ENCODE measurements around the gene PDE6A. TPM values are rescaled to one million over a fixed set of nuclear protein-coding genes. Genes with fewer than 3 reads are reported as not detected.

The PDE6A gene
- total RNA-seq, 1 experiment from 2014 or later: not detected

DNA sequence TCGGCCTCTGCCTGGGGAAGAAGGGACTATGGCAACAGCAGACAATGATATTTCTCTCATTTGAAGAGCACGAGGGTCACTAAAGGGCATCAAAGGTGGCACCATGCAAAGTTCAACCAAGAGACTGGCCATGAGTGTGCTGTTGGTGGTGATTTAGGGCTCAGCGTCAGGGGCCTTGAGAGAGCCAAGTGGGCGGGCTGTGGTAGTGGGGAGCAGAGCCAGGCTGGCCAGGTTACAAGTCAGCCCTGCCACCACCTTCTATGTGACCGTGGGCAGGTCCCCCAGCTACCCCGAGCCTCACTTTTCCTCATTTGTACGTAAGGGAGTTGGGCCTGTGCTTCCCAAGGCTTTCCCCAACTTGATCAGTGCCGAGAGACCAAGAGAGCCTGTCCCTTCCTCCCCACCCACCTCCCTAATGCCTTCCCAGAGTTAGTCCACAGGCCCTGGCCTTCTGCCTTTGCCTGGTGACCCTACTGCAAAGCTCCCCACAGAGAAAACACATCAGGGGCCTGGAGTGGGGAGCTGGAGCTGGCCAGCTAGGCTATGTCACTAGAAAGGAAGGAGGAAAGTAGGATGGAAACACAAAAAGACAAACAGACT, 104.3 kb downstream of the PDE6A start:
- Mint-ChIP-seq H3K27me3 (ENCODE audit: low read depth) (no peaks in the 10 kb centered on the region; the same call in 1 of the 2 replicates), H3K9me3 (no peaks in the 10 kb centered on the region), H3K27ac (peak overlapping the region in 2 of 3 experiments; percentile 75 to 90; a peak in 3 of 7 replicates), H3K4me1 (peaks cover 23 to 24% of the 10 kb centered on the region in 2 experiments), H3K4me3 (no peak overlapping the region), H3K36me3 (ENCODE audit: insufficient read depth in 1 of 3, low read depth in 3 of 3) (peaks cover 0 to 18% (median 5%) of the 10 kb centered on the region in 3 experiments; a peak in 4 of 7 replicates)
- Histone ChIP-seq H3K14ac (ENCODE audit: insufficient read depth, low read length) (no peak overlapping the region; the same call in 1 of the 2 replicates), H3K4me1 (ENCODE audit: insufficient read depth, low read length) (no peaks in the 10 kb centered on the region), H2BK5ac (ENCODE audit: insufficient read length, low read length) (no peak overlapping the region), H2AFZ (ENCODE audit: low read length) (no peak overlapping the region), H3K23ac (ENCODE audit: insufficient read length, low read depth, low read length) (no peak overlapping the region), H2BK20ac (ENCODE audit: low read depth, low read length, poor library complexity, severe bottlenecking) (no peak overlapping the region), H2BK12ac (ENCODE audit: insufficient read length, low read depth, low read length) (no peak overlapping the region), H2BK120ac (ENCODE audit: low read depth, low read length, poor library complexity, severe bottlenecking) (no peak overlapping the region), H3K23me2 (ENCODE audit: insufficient read length, low read depth, low read length, poor library complexity, severe bottlenecking) (no peaks in the 10 kb centered on the region), H3K18ac (ENCODE audit: insufficient read length, low read depth, low read length) (no peak overlapping the region), H2BK15ac (ENCODE audit: low read depth, low read length) (no peak overlapping the region), H3K9me3 (ENCODE audit: control insufficient read depth, low read depth, low read length) (no peaks in the 10 kb centered on the region), H3K4ac (ENCODE audit: low read depth, low read length) (no peak overlapping the region), H3K9ac (ENCODE audit: extremely low read depth, insufficient read length, low read length) (no peak overlapping the region), H3K27ac (ENCODE audit: insufficient read length, low read depth, low read length) (no peak overlapping the region), H3K79me2 (ENCODE audit: insufficient read depth, low read length) (no peaks in the 10 kb centered on the region), H4K20me1 (ENCODE audit: control insufficient read depth, insufficient read depth, insufficient read length) (no peaks in the 10 kb centered on the region), H3K27me3 (ENCODE audit: insufficient read depth, low read length) (no peaks in the 10 kb centered on the region), H3K56ac (ENCODE audit: insufficient read length, low read depth, low read length) (no peak overlapping the region), H2AK5ac (ENCODE audit: insufficient read length, low read length) (no peak overlapping the region), H4K91ac (ENCODE audit: insufficient read length, low read depth, low read length) (no peak overlapping the region), H3K79me1 (ENCODE audit: insufficient read depth, low read depth, low read length, poor library complexity, severe bottlenecking) (no peaks in the 10 kb centered on the region), H3K4me2 (ENCODE audit: insufficient read depth, insufficient read length, low read length) (no peak overlapping the region), H4K8ac (replicated peaks; ENCODE audit: insufficient read length, low read depth, low read length) (no peak overlapping the region), H4K5ac (ENCODE audit: insufficient read length, low read depth, low read length) (no peak overlapping the region), H3T11ph (ENCODE audit: low read length) (no peak overlapping the region)
- no peak for TF ChIP-seq CTCF (conservative IDR thresholded peaks at IDR 0.05)
- no CpG with 5 or more reads among the region's 8 CpGs for WGBS (ENCODE audit: extremely low coverage, insufficient read length, low lambda C conversion rate)
- DNase-seq: no peak
